GM18951 (cell line): Measurements from ENCODE around the gene HIRIP3.
"Not testable (repeated sequence)": the region's sequence is repeated elsewhere in the genome, so short reads cannot be mapped to it uniquely, and the experiment has no call there.

Experiments used
- POLR2A ChIP-seq: IDR thresholded peaks from 4 replicates; pipeline ENCODE4 v1.6.1; 2011; ENCODE audit warnings: mild to moderate bottlenecking; ENCODE audit not compliant: insufficient read length, insufficient read depth; ENCODE audit errors: extremely low read depth
- in situ Hi-C: fragments of 300-500 bp; cut with MboI; formaldehyde crosslinking; loops from one replicate; pipeline ENCODE4 v1.12.0; 2022; ENCODE audit warnings: low sequenced_read_pairs, mixed read lengths, inconsistent platforms; ENCODE audit not compliant: unreplicated experiment

Gene HIRIP3

DNA sequence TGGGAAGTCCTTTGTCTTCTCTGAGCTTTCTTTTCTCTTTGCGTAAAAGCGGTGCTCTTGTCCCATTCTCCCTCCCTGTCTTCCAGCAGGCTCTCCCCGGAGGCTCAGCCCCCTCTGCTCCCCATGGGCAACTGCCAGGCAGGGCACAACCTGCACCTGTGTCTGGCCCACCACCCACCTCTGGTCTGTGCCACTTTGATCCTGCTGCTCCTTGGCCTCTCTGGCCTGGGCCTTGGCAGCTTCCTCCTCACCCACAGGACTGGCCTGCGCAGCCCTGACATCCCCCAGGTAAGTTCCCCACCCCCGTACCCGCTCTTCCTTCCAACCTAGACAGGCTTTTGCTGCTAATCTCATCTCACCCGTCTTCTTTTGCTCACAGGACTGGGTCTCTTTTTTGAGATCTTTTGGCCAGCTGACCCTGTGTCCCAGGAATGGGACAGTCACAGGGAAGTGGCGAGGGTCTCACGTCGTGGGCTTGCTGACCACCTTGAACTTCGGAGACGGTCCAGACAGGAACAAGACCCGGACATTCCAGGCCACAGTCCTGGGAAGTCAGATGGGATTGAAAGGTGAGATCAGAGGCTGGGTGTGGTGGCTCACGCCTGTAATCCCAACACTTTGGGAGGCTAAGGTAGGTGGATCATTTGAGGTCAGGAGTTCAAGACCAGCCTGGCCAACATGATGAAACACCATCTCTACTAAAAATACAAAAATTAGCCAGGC, 32.2 kb downstream of the HIRIP3 start:
- in situ Hi-C loops, result no loop called here
- no peak for TF ChIP-seq POLR2A

DNA sequence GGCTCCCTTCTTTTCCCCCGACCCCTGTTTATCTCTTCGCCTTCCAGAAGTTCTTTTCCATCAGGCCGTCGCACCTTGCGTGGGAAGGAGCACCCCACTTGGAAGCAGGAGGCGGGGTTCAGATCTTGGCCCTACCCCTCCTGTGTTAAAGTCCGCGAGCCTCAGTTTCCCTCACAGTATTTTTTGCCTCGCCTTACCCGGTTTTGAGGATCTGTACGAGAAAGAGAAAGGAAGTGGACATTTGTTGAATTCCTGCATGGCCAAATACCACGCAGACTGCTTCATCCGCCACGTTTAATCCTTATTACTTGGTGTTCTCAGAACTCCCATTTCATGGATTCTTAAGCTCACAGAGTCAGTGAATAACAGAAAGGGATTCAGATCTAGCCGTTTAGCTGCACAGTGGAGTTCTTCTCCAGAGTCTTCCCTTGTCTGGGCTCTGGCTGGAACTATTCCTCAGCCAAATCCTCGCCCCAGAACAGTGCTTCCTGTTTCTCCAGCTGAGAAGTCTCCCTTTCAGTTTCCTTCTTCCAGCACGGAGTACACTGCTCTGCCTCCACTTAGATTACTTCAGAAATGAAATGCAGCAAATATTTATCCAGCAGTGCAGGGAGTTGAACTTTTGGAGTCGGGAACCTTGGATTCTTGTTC, 32.9 kb downstream of the HIRIP3 start:
- no peak for TF ChIP-seq POLR2A
- in situ Hi-C loops, result no loop called here

DNA sequence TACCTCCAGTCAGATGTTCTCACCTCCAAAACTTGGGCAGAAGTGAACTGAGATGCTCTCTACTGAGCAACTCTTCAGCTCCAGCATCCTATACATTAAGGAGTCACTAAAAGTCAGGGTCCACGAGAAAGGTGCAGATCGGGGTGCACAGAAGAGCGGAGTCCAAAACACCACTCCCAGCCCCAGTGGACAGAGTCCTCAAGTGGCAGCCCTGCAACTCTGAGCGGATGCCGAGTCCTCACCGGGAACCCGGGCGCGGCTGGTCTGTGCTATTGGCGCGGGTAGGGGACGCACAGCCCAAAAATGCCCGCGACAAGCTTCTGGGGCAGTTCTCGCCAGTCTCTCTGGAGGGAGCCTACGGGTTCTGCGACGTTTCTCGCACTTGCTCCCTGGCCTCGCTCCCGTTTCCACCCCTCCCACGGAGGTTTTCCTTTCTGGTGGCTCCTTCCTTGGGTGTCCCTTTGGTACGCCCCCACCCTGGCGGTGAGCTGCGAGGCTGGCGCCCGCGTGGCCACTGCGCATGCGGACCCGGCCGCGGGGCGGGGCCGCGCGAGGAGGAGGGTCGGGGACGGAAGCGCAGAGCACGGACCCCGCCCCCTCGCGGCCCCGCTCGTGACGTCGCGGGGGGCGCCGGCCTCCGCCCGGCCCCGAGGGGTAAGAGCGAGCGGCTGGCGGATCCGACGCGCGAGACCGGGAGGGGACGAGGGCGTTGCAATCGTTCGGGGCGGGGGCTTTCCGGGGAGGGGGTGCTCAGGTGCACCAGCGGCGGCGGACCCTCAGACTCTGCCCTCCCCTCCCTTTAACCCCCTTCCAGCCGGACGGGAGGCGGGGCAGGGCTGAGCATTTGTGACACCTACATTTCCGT, 33.7 kb downstream of the HIRIP3 start, which contains the start of gene TMEM219:
Gene TMEM219, plus strand, starts transcription at position 601 of the 865 bp plus-strand sequence. CDS start 1,065 bp downstream, outside the sequence.
- in situ Hi-C loops, result no loop called here
- TF ChIP-seq POLR2A, result peak; percentile 76

DNA sequence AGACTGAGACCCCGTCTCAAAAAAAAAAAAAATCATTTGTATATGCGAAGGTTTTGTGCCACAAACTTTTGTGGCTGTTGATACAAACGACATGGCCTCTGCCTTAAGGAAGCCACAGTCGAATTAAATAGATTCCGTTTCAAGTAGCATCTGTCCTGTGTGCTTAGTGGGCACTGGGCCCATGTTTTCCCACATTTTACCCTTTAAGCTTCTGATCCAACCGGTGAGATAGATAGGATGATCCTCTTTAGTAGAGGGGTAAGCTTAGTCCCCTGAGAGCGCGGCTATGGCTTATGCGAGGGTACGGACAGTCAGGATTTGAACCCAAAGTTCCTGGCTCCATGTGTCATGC, 34.3 kb downstream of the HIRIP3 start:
- no peak for TF ChIP-seq POLR2A
- in situ Hi-C loops, result no loop called here

DNA sequence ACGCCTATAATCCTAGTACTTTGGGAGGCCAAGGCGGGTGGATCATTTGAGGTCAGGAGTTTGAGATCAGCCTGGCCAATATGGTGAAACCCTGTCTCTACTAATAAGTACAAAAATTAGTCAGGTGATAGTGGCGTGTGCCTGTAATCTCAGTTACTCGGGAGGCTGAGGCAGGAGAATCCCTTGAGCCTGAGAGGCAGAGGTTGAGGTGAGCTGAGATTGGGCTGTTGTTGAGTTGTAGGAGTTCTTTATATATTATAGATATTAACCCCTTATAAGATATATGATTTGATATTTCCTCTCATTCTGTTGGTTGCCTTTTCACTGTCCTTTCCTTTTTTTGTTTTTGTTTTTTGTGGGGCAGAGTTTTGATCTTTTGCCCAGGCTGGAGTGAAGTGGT, 35.6 kb downstream of the HIRIP3 start:
- in situ Hi-C loops, result not testable (repeated sequence)

DNA sequence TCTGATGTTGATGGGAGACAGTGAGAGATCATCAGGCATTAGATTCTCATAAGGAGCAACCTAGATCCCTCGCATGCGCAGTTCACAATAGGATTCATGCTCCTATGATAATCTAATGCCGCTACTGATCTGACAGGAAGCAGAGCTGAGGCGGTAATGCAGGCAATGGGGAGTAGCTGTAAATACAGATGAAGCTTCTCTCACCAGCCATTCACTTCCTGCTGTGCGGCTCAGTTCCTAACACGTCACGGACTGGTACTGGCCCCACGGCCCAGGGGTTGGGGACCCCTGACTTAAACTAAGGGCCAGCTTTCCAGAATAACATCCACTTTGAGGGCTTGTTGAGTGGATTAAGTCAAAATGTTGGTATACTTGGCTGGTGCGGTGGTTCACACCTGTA, 36.1 kb downstream of the HIRIP3 start:
- no peak for TF ChIP-seq POLR2A

DNA sequence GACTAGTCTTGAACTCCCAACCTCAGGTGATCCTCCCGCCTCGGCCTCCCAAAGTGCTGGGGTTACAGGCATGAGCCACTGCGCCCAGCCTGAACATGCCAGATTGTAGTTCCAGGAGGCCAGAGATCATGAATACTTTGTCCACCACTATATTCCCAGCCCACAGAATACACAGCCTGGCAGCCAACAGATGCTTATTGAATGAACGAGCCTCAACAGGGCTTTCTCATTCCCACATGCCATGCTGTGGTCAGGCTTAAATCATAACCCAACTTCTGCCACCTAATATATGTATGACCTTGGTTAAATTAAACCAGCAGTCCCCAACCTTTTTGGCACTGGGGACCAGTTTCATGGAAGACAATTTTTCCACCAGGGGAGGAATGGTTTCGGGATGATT, 36.7 kb downstream of the HIRIP3 start:
- in situ Hi-C loops, result no loop called here
- no peak for TF ChIP-seq POLR2A

More for the DNA sequence above, 36.1 kb downstream of the HIRIP3 start:
- in situ Hi-C loops, result no loop called here

DNA sequence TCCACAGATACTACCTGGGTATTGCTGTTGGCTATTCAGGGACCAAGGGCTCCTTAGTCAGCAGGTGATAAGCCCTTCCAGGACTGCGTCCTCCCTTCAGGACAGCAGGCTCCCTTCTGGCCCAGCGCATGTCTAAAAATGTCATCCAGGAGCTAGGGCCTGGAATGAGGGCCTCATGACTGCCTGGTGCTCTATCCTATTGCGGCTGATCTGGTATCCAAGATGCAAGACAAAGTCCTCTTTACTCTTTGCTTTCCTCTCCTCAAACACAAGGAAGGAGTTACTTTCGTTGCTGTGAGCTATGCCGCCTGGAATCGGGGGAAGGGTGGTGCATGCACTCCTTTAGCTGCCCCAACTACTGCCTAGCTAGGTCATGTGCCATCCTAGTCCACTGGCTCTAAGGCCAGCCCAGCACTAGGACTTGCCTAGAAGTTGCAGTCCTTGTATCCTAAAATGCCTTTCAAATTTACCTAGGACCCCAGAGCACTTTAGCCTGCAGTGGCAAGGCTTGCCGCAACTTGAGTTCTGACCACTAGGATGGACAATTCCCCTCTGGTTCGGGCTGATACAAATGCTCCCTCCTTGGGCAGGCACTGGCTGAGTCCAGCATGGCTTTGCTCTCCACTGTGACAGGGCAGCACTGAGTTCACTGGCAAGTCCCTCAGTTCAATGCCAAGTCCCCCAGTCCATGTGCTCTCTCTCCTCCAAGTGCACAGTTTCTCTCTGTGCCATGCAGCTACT, 43.6 kb downstream of the HIRIP3 start:
- TF ChIP-seq POLR2A, result no peak
- in situ Hi-C loops, result no loop called here

DNA sequence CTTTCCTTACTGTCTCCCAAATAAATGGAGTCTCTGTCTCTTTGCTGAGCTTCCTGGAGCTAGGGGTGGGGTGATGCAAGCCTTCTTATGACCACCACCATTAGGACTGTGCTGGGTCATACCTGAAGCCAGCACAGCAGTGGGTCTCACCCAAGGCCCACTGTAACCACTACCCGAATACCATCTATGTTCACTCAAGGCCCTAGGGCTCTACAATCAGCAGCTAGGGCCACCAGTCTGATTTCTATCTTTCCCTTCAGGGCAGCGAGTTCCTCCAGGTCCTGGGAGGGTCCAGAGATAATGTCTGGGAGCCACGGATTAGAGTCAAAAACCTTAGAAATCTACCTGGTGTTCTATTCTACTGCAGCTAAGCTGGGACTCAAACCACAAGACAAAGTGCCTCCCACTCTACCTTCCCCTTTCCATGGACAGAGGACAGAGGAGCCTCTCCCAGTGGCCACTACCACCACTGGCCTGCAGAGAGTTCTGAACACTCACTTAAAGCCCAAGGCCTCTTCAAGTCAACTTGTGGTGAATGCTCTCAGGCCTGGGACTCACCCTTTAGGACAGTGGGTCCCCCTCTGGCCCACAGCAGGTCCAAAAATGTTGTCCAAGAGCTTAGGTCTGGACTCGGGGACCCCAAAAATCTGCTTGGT, 44.5 kb downstream of the HIRIP3 start:
- no peak for TF ChIP-seq POLR2A
- in situ Hi-C loops, result no loop called here

DNA sequence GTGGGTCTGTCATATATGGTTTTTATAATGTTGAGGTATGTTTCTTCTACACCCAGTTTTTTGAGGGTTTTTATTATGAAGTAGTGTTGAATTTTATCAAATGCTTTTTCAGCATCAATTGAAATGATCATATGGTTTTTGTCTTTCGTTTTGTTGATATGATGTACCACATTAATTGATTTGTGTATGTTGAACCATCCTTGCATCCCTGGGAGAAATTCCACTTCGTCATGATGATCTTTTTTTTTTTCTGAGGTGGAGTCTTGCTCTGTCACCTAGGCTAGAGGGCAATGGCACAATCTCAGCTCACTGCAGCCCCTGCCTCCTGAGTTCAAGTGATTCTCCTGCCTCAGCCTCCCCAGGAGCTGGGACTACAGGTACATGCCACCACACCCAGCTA, 47.5 kb downstream of the HIRIP3 start:
- no peak for TF ChIP-seq POLR2A
- in situ Hi-C loops, result no loop called here

DNA sequence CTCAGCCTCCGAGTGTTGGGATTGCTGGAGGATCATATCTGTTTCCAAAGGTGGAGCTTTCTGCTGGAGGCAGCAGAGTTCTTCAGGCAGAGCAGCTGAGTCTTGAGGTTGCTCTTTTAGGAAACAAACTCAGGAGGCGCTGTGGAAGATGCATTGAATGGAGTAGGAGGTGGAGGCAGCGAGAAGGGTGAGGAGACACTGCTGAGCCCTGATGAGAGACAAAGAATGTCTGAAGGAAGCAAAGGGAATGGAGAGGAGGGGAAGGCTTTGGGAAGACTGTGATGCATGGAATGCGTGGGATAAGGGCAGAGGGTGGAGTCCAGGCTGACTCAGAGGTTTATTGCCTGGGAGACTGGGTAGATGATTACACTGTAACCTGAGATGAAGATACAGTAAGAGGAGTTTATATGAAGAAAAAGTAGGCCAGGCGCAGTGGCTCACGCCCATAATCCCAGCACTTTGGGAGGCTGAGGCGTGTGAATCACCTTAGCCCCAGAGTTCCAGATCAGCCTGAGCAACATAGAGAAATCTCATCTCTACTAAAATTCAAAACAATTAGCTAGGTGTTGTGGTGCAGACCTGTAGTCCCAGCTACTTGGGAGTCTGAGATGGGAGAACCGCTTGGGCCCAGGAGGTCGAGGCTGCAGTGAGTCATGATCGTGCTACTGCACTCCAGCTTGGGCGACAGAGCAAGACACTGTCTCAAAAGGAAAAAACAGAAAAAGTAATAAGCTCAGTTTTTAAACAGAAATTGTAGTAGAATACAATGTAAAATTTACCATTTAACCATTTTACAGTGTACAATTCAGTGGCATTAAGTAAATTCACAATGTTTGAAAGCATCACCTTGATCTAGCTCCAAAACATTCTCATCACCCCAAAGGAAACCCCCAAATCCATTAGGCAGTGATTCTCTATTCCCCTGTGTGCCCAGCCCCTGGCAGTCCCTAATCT, 51.3 kb downstream of the HIRIP3 start:
- TF ChIP-seq POLR2A, result no peak
- in situ Hi-C loops, result no loop called here
